Mucosa of descending colon (tissue), 3 donors: ENCODE data around the gene POU2F1. TPM values are rescaled to one million over a fixed set of nuclear protein-coding genes. Genes with fewer than 3 reads are reported as not detected.
A peak's percentile ranks its signal among the peaks of the same experiment; 100 is the strongest.
"Not testable (repeated sequence)": the region's sequence is repeated elsewhere in the genome, so short reads cannot be mapped to it uniquely, and the experiment has no call there.

ENCODE experiments used
- ATAC-seq: fragments of 200-7000 bp; cut with Tn5 transposase; one replicate; pipeline ENCODE4 v1.9.1; 2020; ENCODE audit warnings: mild to moderate bottlenecking, moderate library complexity
- DNase-seq, 3 donors: peaks; one replicate each; pipeline ENCODE4 v3.0.0-alpha.2; 2020
- H3K36me3 ChIP-seq: fragments of 200-600 bp; one replicate; pipeline ENCODE4 v1.8.0; 2021; ENCODE audit warnings: low read depth, mild to moderate bottlenecking
- H3K4me1 ChIP-seq: fragments of 200-600 bp; one replicate; pipeline ENCODE4 v1.8.0; 2021; ENCODE audit warnings: low read depth, mild to moderate bottlenecking
- H3K4me3 ChIP-seq: fragments of 200-600 bp; one replicate; pipeline ENCODE4 v1.8.0; 2021; ENCODE audit warnings: mild to moderate bottlenecking
- H3K9me3 ChIP-seq: fragments of 200-600 bp; one replicate; pipeline ENCODE4 v1.8.0; 2021; ENCODE audit warnings: mild to moderate bottlenecking
- CTCF ChIP-seq: fragments of 200-600 bp; IDR thresholded peaks from one replicate; pipeline ENCODE4 v1.8.0; 2022; ENCODE audit warnings: antibody characterized with exemption, mild to moderate bottlenecking
- intact Hi-C, 2 donors: fragments of 100-400 bp; cut with DNase I in 1 of 2; cut with micrococcal nuclease in 1 of 2; formaldehyde crosslinking; loops; one replicate each; pipeline versions ENCODE4 v1.11.0 to v1.11.1; 2022; cut with DNase I, micrococcal nuclease
- total RNA-seq, 3 donors: library from RNA; stranded (reverse); fragmentation: NEBNext Ultra II Directional in 2 of 3; extraction: Animal tissue kit (Norgen Biotek cat#: 25700) in 2 of 3; gene quantifications; one replicate each; pipeline versions ENCODE4 v1.2.1 to v1.2.4, GENCODE V29; 2021 to 2023
- donor health status: DM: no; HTN: no; CAD: no; lungs with moderate emphysema.
- donor health status: DM: no; HTN: no; CAD: no.
- donor health status: DM: no; HTN: yes; CAD: no.

The POU2F1 gene
- total RNA-seq, 3 donors from 2014 or later = 16.9 to 18.5 (median 18.0) TPM

- ATAC-seq = no peak
- intact Hi-C loops = no loop called here
- TF ChIP-seq CTCF = no peak
These were observed 16.3 kb downstream of the POU2F1 start for GRCh38 chr1:167237000-167237399.

GRCh38 chr1:167238713-167239112 lies 18.0 kb downstream of the POU2F1 start:
- Histone ChIP-seq H3K9me3 (no peaks in the 10 kb centered on the region), H3K4me1 (peaks cover 10% of the 10 kb centered on the region), H3K4me3 (no peak overlapping the region), H3K36me3 (no peaks in the 10 kb centered on the region)
- TF ChIP-seq CTCF = no peak
- DNase-seq (no peak), ATAC-seq (peak; percentile 27)
- intact Hi-C loops = no loop called here

More at GRCh38 chr1:167237000-167237399, 16.3 kb downstream of the POU2F1 start:
- no peak for DNase-seq
- H3K4me3 ChIP-seq = no peak overlapping the region
- H3K9me3 ChIP-seq = no peaks in the 10 kb centered on the region
- no peaks in the 10 kb centered on the region for H3K36me3 ChIP-seq
- peaks cover 10% of the 10 kb centered on the region for H3K4me1 ChIP-seq

GRCh38 chr1:167239257-167239656 lies 18.6 kb downstream of the POU2F1 start:
- TF ChIP-seq CTCF = no peak
- Histone ChIP-seq H3K36me3 (no peaks in the 10 kb centered on the region), H3K4me1 (peaks cover 10% of the 10 kb centered on the region), H3K9me3 (no peaks in the 10 kb centered on the region), H3K4me3 (no peak overlapping the region)
- intact Hi-C loops = no loop called here
- no peak for ATAC-seq
- no peak for DNase-seq

- Histone ChIP-seq H3K4me3 (no peak overlapping the region), H3K4me1 (no peaks in the 10 kb centered on the region), H3K36me3 (no peaks in the 10 kb centered on the region), H3K9me3 (no peaks in the 10 kb centered on the region)
- DNase-seq = no peak
- TF ChIP-seq CTCF = no peak
- ATAC-seq = no peak
- intact Hi-C loops = no loop called here
These were observed 23.6 kb downstream of the POU2F1 start for GRCh38 chr1:167244244-167244643.

- ATAC-seq, H3K4me1 ChIP-seq, intact Hi-C loops, H3K9me3 ChIP-seq, H3K36me3 ChIP-seq, DNase-seq, H3K4me3 ChIP-seq: not testable (repeated sequence)
These were observed 24.5 kb downstream of the POU2F1 start for GRCh38 chr1:167245168-167245567.

- no peaks in the 10 kb centered on the region for H3K4me1 ChIP-seq
- no peak for TF ChIP-seq CTCF
- DNase-seq (no peak), ATAC-seq (no peak)
- H3K9me3 ChIP-seq = no peaks in the 10 kb centered on the region
- intact Hi-C loops = no loop called here
- H3K36me3 ChIP-seq = no peaks in the 10 kb centered on the region
- no peak overlapping the region for H3K4me3 ChIP-seq
These were observed 26.3 kb downstream of the POU2F1 start for GRCh38 chr1:167246971-167247370.
